ENCODE results near the gene EEF1AKMT1.

The EEF1AKMT1 gene

GRCh38 chr13:20814224-20814910, 40.6 kb upstream of the EEF1AKMT1 start:
- no peak for DNase-seq (ENCODE audit: low spot score)
- in situ Hi-C loops (cut with MboI; ENCODE audit: low pct_unique_long_range_greater_than_20kb, low sequenced_read_pairs, unreplicated experiment): no loop called here
- no peak for TF ChIP-seq CTCF (IDR thresholded peaks at IDR 0.05; ENCODE audit: extremely low read depth, insufficient read depth, missing control alignments)

GRCh38 chr13:20812890-20813289, 39.1 kb upstream of the EEF1AKMT1 start:
- in situ Hi-C loops (cut with MboI; ENCODE audit: low pct_unique_long_range_greater_than_20kb, low sequenced_read_pairs, unreplicated experiment): no loop called here

GRCh38 chr13:20810808-20811207, 37.0 kb upstream of the EEF1AKMT1 start:
- DNase-seq (ENCODE audit: low spot score): no peak
- in situ Hi-C loops (cut with MboI; ENCODE audit: low pct_unique_long_range_greater_than_20kb, low sequenced_read_pairs, unreplicated experiment): no loop called here
- TF ChIP-seq CTCF (IDR thresholded peaks at IDR 0.05; ENCODE audit: extremely low read depth, insufficient read depth, missing control alignments): no peak

More at GRCh38 chr13:20812890-20813289, 39.1 kb upstream of the EEF1AKMT1 start:
- no peak for DNase-seq (ENCODE audit: low spot score)
- no peak for TF ChIP-seq CTCF (IDR thresholded peaks at IDR 0.05; ENCODE audit: extremely low read depth, insufficient read depth, missing control alignments)

GRCh38 chr13:20808874-20809273, 35.1 kb upstream of the EEF1AKMT1 start:
- no peak for TF ChIP-seq CTCF (IDR thresholded peaks at IDR 0.05; ENCODE audit: extremely low read depth, insufficient read depth, missing control alignments)
- in situ Hi-C loops (cut with MboI; ENCODE audit: low pct_unique_long_range_greater_than_20kb, low sequenced_read_pairs, unreplicated experiment): no loop called here
- no peak for DNase-seq (ENCODE audit: low spot score)

- TF ChIP-seq CTCF (IDR thresholded peaks at IDR 0.05; ENCODE audit: extremely low read depth, insufficient read depth, missing control alignments): no peak
- in situ Hi-C loops (cut with MboI; ENCODE audit: low pct_unique_long_range_greater_than_20kb, low sequenced_read_pairs, unreplicated experiment): no loop called here
Measured at GRCh38 chr13:20803180-20803965, 29.6 kb upstream of the EEF1AKMT1 start.

GRCh38 chr13:20801707-20802106, 27.9 kb upstream of the EEF1AKMT1 start:
- no peak for TF ChIP-seq CTCF (IDR thresholded peaks at IDR 0.05; ENCODE audit: extremely low read depth, insufficient read depth, missing control alignments)
- in situ Hi-C loops (cut with MboI; ENCODE audit: low pct_unique_long_range_greater_than_20kb, low sequenced_read_pairs, unreplicated experiment): no loop called here
- DNase-seq (ENCODE audit: low spot score): no peak

More at GRCh38 chr13:20803180-20803965, 29.6 kb upstream of the EEF1AKMT1 start:
- no peak for DNase-seq (ENCODE audit: low spot score)

All from GM13977 (cell line).